ENCODE measurements around the gene KCNMA1. TPM values are rescaled to one million over a fixed set of nuclear protein-coding genes. Genes with fewer than 3 reads are reported as not detected.

KCNMA1 gene
- total and polyA plus RNA-seq, 9 of the 15 experiments (the other 6 are each of a cell fraction or from before 2014, with no cell fraction given) = 0.01 to 0.95 (median 0.15) TPM; not detected in 4

GRCh38 chr10:77056650-77057049 is 581.0 kb downstream of the KCNMA1 start:
- FAIRE-seq (no peak), DNase-seq (ENCODE audit: extremely low read depth in 1 of 4, low spot score in 3 of 4) (no peak), ATAC-seq (no peak)
- CTCF ChIA-PET (ENCODE audit: low intra/inter-chr PET ratio) = no interaction called here
- Histone ChIP-seq H3K36me3 (ENCODE audit: control insufficient read depth, insufficient read depth, low read length) (no peaks in the 10 kb centered on the region), H3K4me3 (no peak overlapping the region), H3K4me2 (ENCODE audit: insufficient read depth, low read length) (no peak overlapping the region), H2AFZ (ENCODE audit: low read depth, low read length) (no peak overlapping the region), H3K9ac (ENCODE audit: insufficient read depth in 1 of 2, low read depth in 2 of 2, low read length in 2 of 2) (no peak overlapping the region), H3K27ac (ENCODE audit: extremely low read depth, low read depth, low read length) (no peak overlapping the region), H4K20me1 (replicated peaks; ENCODE audit: control insufficient read depth, insufficient read depth, low read length) (no peaks in the 10 kb centered on the region), H3K79me2 (ENCODE audit: control insufficient read depth, insufficient read depth, low read length) (no peaks in the 10 kb centered on the region), H3K9me1 (ENCODE audit: control insufficient read depth, insufficient read depth, low read length) (no peaks in the 10 kb centered on the region), H3K27me3 (ENCODE audit: control insufficient read depth in 2 of 2, insufficient read depth in 2 of 2, low read length in 2 of 2) (no peaks in the 10 kb centered on the region; a peak in 2 of 5 replicates), H3K9me3 (replicated peaks; ENCODE audit: control insufficient read depth, insufficient read depth, low read depth, low read length) (no peaks in the 10 kb centered on the region), H3K4me1 (replicated peaks in 1 of 2; ENCODE audit: control insufficient read depth in 2 of 2, insufficient read depth in 2 of 2, low read length in 2 of 2) (no peaks in the 10 kb centered on the region)
- 0% methylated on average over 2 of the region's 2 CpGs for WGBS (ENCODE audit: insufficient coverage, low coverage, missing lambda C conversion rate)
- POLR2A ChIA-PET = no interaction called here
- intact Hi-C loops (cut with micrococcal nuclease) (no loop called here), in situ Hi-C loops (cut with MboI) (no loop called here)
- no TSS peak for BruUV-seq (replicated peaks)
- TF ChIP-seq TAF1 (IDR thresholded peaks at IDR 0.05; ENCODE audit: control insufficient read depth, extremely low read depth, insufficient read depth, low read length, severe bottlenecking) (no peak), ZNF431 (CRISPR knock-in tag; IDR thresholded peaks at IDR 0.05) (no peak), ZNF764 (CRISPR knock-in tag; IDR thresholded peaks at IDR 0.05; ENCODE audit: low read depth) (no peak), RERE (CRISPR knock-in tag; IDR thresholded peaks at IDR 0.05; ENCODE audit: borderline replicate concordance) (no peak), ZBTB17 (CRISPR knock-in tag; IDR thresholded peaks at IDR 0.05) (no peak), NCOA1 (IDR thresholded peaks at IDR 0.05; ENCODE audit: low read depth) (no peak)
